Motor neuron (in vitro differentiated cells): ENCODE data around the gene SPRED1. TPM values are rescaled to one million over a fixed set of nuclear protein-coding genes. Genes with fewer than 3 reads are reported as not detected.
A peak's percentile ranks its signal among the peaks of the same experiment; 100 is the strongest.

Experiments
- ATAC-seq, 8 experiments: fragments of 200-7000 bp; cut with Tn5 transposase; replicated peaks in 6 of 8; 2 replicates each; pipeline ENCODE4 v1.8.0; 2021; ENCODE audit warnings: mild to moderate bottlenecking in 8 of 8, moderate library complexity in 8 of 8
- H3K27ac ChIP-seq, 2 donors: fragments of 250-450 bp; sonication (Bioruptor Pico); 2 replicates each; pipeline ENCODE4 v1.9.0; 2021; ENCODE audit warnings: antibody characterized with exemption in 2 of 2, mild to moderate bottlenecking in 2 of 2, moderate library complexity in 1 of 2
- H3K4me1 ChIP-seq, 2 donors: fragments of 250-450 bp; sonication (Bioruptor Pico); replicated peaks in 1 of 2; 2 replicates each; pipeline ENCODE4 v1.6.1; 2021; ENCODE audit warnings: antibody characterized with exemption in 2 of 2, mild to moderate bottlenecking in 2 of 2, moderate library complexity in 1 of 2
- H3K4me3 ChIP-seq, 5 donors: fragments of 250-450 bp; sonication (Bioruptor Pico); 2 replicates each; pipeline ENCODE4 v1.9.0; 2021; ENCODE audit warnings: antibody characterized with exemption in 5 of 5, mild to moderate bottlenecking in 5 of 5, moderate library complexity in 4 of 5
- WGBS, 10 experiments: fragments of 450-650 bp; shearing (Covaris generic); methylation state at CpG; one replicate each; pipeline ENCODE4 v1.0.0; 2022; 5-methylcytosine and 5-hydroxymethylcytosine counted together
- in situ Hi-C, 9 experiments: fragments of 400-800 bp; cut with MboI; loops; one replicate each; pipeline ENCODE4 v1.15.0; 2021; ENCODE audit warnings: low sequenced_read_pairs in 9 of 9, low pct_unique_long_range_greater_than_20kb in 2 of 9; ENCODE audit not compliant: unreplicated experiment in 9 of 9
- total RNA-seq, 8 experiments: library from RNA; unstranded; fragments of 300-600 nt; gene quantifications; 2 replicates each; pipeline versions ENCODE4 v1.2.3 to v1.2.4, GENCODE V29; 2022

SPRED1 gene
- total RNA-seq, 8 experiments from 2014 or later = 10.1 to 46.0 (median 17.6) TPM

GRCh38 chr15:38335116-38335515 lies 82.5 kb downstream of the SPRED1 start:
- peak in 2 of 8 experiments; percentile 33 to 52 for ATAC-seq
- 0% methylated on average over 1 of the region's 1 CpG; no CpG with 5 or more reads in 1 of the 10 experiments for WGBS, 10 experiments

GRCh38 chr15:38344351-38344750 lies 91.7 kb downstream of the SPRED1 start:
- Histone ChIP-seq H3K4me3 (no peak overlapping the region), H3K4me1 (no peaks in the 10 kb centered on the region), H3K27ac (no peak overlapping the region)
- 83 to 100% (median 100%) methylated on average over 1 to 2 of the region's 2 CpGs; no CpG with 5 or more reads in 1 of the 10 experiments for WGBS, 10 experiments
- no peak for ATAC-seq
- in situ Hi-C loops = no loop called here

More at GRCh38 chr15:38335116-38335515, 82.5 kb downstream of the SPRED1 start:
- in situ Hi-C loops = no loop called here
- Histone ChIP-seq H3K4me3 (no peak overlapping the region), H3K4me1 (no peaks in the 10 kb centered on the region), H3K27ac (no peak overlapping the region)

GRCh38 chr15:38349251-38349650 lies 96.6 kb downstream of the SPRED1 start:
- Histone ChIP-seq H3K27ac (no peak overlapping the region), H3K4me1 (no peaks in the 10 kb centered on the region), H3K4me3 (no peak overlapping the region)
- no peak for ATAC-seq
- 54 to 100% (median 93%) methylated on average over 2 to 3 of the region's 3 CpGs; no CpG with 5 or more reads in 1 of the 10 experiments for WGBS, 10 experiments
- in situ Hi-C loops = no loop called here

- in situ Hi-C loops = loop anchor here in 5 of 9 experiments (25.0 kb wide), 2 partner anchors 339 to 364 kb away; no protein-coding TSS in a partner anchor
- Histone ChIP-seq H3K27ac (no peak overlapping the region), H3K4me3 (no peak overlapping the region), H3K4me1 (no peaks in the 10 kb centered on the region)
- WGBS, 10 experiments = 29 to 100% (median 88%) methylated on average over 2 to 8 of the region's 8 CpGs; no CpG with 5 or more reads in 1 of the 10 experiments
- no peak for ATAC-seq
Observed at GRCh38 chr15:38351466-38351865, 98.8 kb downstream of the SPRED1 start.

- H3K4me1 ChIP-seq = no peaks in the 10 kb centered on the region
- H3K27ac ChIP-seq = no peak overlapping the region
- WGBS, 10 experiments = 0 to 79% (median 56%) methylated on average over 1 to 3 of the region's 3 CpGs
- in situ Hi-C loops = loop anchor here in 5 of 9 experiments (25.0 kb wide), 2 partner anchors 342 to 367 kb away; no protein-coding TSS in a partner anchor
- H3K4me3 ChIP-seq = no peak overlapping the region
- peak in 5 of 8 experiments; percentile 45 to 77 (median 70) for ATAC-seq
Observed at GRCh38 chr15:38354315-38354929, 101.8 kb downstream of the SPRED1 start.

GRCh38 chr15:38362355-38362754 lies 109.7 kb downstream of the SPRED1 start:
- 79 to 100% (median 88%) methylated on average over 1 to 3 of the region's 3 CpGs for WGBS, 10 experiments
- no peak overlapping the region for H3K27ac ChIP-seq
- H3K4me1 ChIP-seq = no peaks in the 10 kb centered on the region
- no peak for ATAC-seq
- in situ Hi-C loops = loop anchor here in 6 of 9 experiments (10.0 to 25.0 kb wide), 3 partner anchors 350 to 375 kb away; no protein-coding TSS in a partner anchor
- no peak overlapping the region for H3K4me3 ChIP-seq

GRCh38 chr15:38367476-38367875 lies 114.8 kb downstream of the SPRED1 start:
- no peak for ATAC-seq
- WGBS, 10 experiments = 50 to 100% (median 93%) methylated on average over 1 to 2 of the region's 2 CpGs; no CpG with 5 or more reads in 5 of the 10 experiments
- H3K4me3 ChIP-seq = no peak overlapping the region

GRCh38 chr15:38369936-38370478 lies 117.4 kb downstream of the SPRED1 start:
- Histone ChIP-seq H3K4me3 (no peak overlapping the region), H3K27ac (no peak overlapping the region), H3K4me1 (no peaks in the 10 kb centered on the region)
- 3 to 100% (median 71%) methylated on average over 1 to 4 of the region's 4 CpGs; no CpG with 5 or more reads in 1 of the 10 experiments for WGBS, 10 experiments
- in situ Hi-C loops = loop anchor here in 6 of 9 experiments (10.0 to 25.0 kb wide), 3 partner anchors 358 to 383 kb away; no protein-coding TSS in a partner anchor
- ATAC-seq = peak in 2 of 8 experiments; percentile 31 to 48

More at GRCh38 chr15:38367476-38367875, 114.8 kb downstream of the SPRED1 start:
- in situ Hi-C loops = loop anchor here in 6 of 9 experiments (10.0 to 25.0 kb wide), 3 partner anchors 355 to 380 kb away; no protein-coding TSS in a partner anchor
- Histone ChIP-seq H3K27ac (no peak overlapping the region), H3K4me1 (no peaks in the 10 kb centered on the region)

- no peak overlapping the region for H3K4me3 ChIP-seq
- 60 to 100% (median 85%) methylated on average over 1 to 4 of the region's 4 CpGs for WGBS, 10 experiments
- in situ Hi-C loops = loop anchor here in 5 of 9 experiments (25.0 kb wide), 2 partner anchors 361 to 386 kb away; no protein-coding TSS in a partner anchor
- no peaks in the 10 kb centered on the region for H3K4me1 ChIP-seq
- no peak overlapping the region for H3K27ac ChIP-seq
- ATAC-seq = no peak
Observed at GRCh38 chr15:38373016-38373415, 120.4 kb downstream of the SPRED1 start.

GRCh38 chr15:38374029-38374428 lies 121.4 kb downstream of the SPRED1 start:
- no peaks in the 10 kb centered on the region for H3K4me1 ChIP-seq
- no peak for ATAC-seq
- in situ Hi-C loops = loop anchor here in 5 of 9 experiments (25.0 kb wide), 2 partner anchors 362 to 387 kb away; no protein-coding TSS in a partner anchor
- H3K4me3 ChIP-seq = no peak overlapping the region
- no peak overlapping the region for H3K27ac ChIP-seq

- Histone ChIP-seq H3K27ac (no peak overlapping the region), H3K4me3 (no peak overlapping the region), H3K4me1 (no peaks in the 10 kb centered on the region)
- 0 to 90% (median 46%) methylated on average over 1 to 4 of the region's 4 CpGs; no CpG with 5 or more reads in 2 of the 10 experiments for WGBS, 10 experiments
- peak in 3 of 8 experiments; percentile 73 to 93 (median 88) for ATAC-seq
- in situ Hi-C loops = loop anchor here in 5 of 9 experiments (25.0 kb wide), 2 partner anchors 362 to 387 kb away; no protein-coding TSS in a partner anchor
Observed at GRCh38 chr15:38374556-38374955, 121.9 kb downstream of the SPRED1 start.

GRCh38 chr15:38376081-38376480 lies 123.4 kb downstream of the SPRED1 start:
- in situ Hi-C loops = no loop called here
- WGBS, 10 experiments = 0 to 75% (median 40%) methylated on average over 1 to 2 of the region's 2 CpGs; no CpG with 5 or more reads in 1 of the 10 experiments

GRCh38 chr15:38377636-38378035 lies 125.0 kb downstream of the SPRED1 start:
- ATAC-seq = peak in 1 of 8 experiments; percentile 5

More at GRCh38 chr15:38376081-38376480, 123.4 kb downstream of the SPRED1 start:
- H3K4me1 ChIP-seq = no peaks in the 10 kb centered on the region
- no peak overlapping the region for H3K27ac ChIP-seq
- H3K4me3 ChIP-seq = no peak overlapping the region
- ATAC-seq = no peak

More at GRCh38 chr15:38377636-38378035, 125.0 kb downstream of the SPRED1 start:
- WGBS, 10 experiments = 0 to 83% (median 44%) methylated on average over 1 of the region's 1 CpG; no CpG with 5 or more reads in 1 of the 10 experiments
- Histone ChIP-seq H3K4me3 (no peak overlapping the region), H3K27ac (no peak overlapping the region), H3K4me1 (no peaks in the 10 kb centered on the region)
- in situ Hi-C loops = no loop called here
